Measurements from ENCODE around the gene GNAS-AS1. TPM values are rescaled to one million over a fixed set of nuclear protein-coding genes. Genes with fewer than 3 reads are reported as not detected.

The GNAS-AS1 gene
- total and polyA plus RNA-seq, 2 donors from 2014 or later = 0.37 to 0.88 TPM

GRCh38 chr20:58783511-58784011, 67.1 kb downstream of the GNAS-AS1 start:
- Histone ChIP-seq H3K4me1 (ENCODE audit: control insufficient read depth in 2 of 3, insufficient read depth in 2 of 3, low read depth in 1 of 3, low read length in 3 of 3) (no peaks in the 10 kb centered on the region), H3K9ac (ENCODE audit: low read length in 3 of 3) (no peak overlapping the region), H3K9me3 (ENCODE audit: control insufficient read depth in 2 of 3, insufficient read depth in 1 of 3, low read length in 3 of 3) (no peaks in the 10 kb centered on the region), H3K27ac (ENCODE audit: low read depth in 2 of 2, low read length in 2 of 2) (no peak overlapping the region), H3K4me3 (ENCODE audit: low read length in 3 of 3) (no peak overlapping the region), H3K36me3 (ENCODE audit: control insufficient read depth in 2 of 3, insufficient read depth in 3 of 3, low read length in 3 of 3) (no peaks in the 10 kb centered on the region), H3K27me3 (ENCODE audit: control insufficient read depth, insufficient read depth, low read length) (no peaks in the 10 kb centered on the region)
- FAIRE-seq (no peak), DNase-seq (peak in 2 of 5 donors; percentile 21 to 53)
- intact Hi-C loops (cut with DNase I) = no loop called here
- TF ChIP-seq CTCF (IDR thresholded peaks at IDR 0.05; ENCODE audit: borderline replicate concordance, extremely low read depth, insufficient read depth) = no peak

- intact Hi-C loops (cut with DNase I) = no loop called here
- Histone ChIP-seq H3K9ac (ENCODE audit: low read length in 3 of 3) (no peak overlapping the region), H3K4me1 (ENCODE audit: control insufficient read depth in 2 of 3, insufficient read depth in 2 of 3, low read depth in 1 of 3, low read length in 3 of 3) (no peaks in the 10 kb centered on the region), H3K27ac (ENCODE audit: low read depth in 2 of 2, low read length in 2 of 2) (no peak overlapping the region), H3K27me3 (ENCODE audit: control insufficient read depth, insufficient read depth, low read length) (no peaks in the 10 kb centered on the region), H3K9me3 (ENCODE audit: control insufficient read depth in 2 of 3, insufficient read depth in 1 of 3, low read length in 3 of 3) (no peaks in the 10 kb centered on the region), H3K4me3 (ENCODE audit: low read length in 3 of 3) (no peak overlapping the region), H3K36me3 (ENCODE audit: control insufficient read depth in 2 of 3, insufficient read depth in 3 of 3, low read length in 3 of 3) (no peaks in the 10 kb centered on the region)
- TF ChIP-seq CTCF (IDR thresholded peaks at IDR 0.05; ENCODE audit: borderline replicate concordance, extremely low read depth, insufficient read depth) = no peak
- DNase-seq (no peak), FAIRE-seq (no peak)
These were observed 69.6 kb downstream of the GNAS-AS1 start for GRCh38 chr20:58781138-58781537.

- H3K27ac ChIP-seq (ENCODE audit: low read depth in 2 of 2, low read length in 2 of 2) = no peak overlapping the region
- H3K27me3 ChIP-seq (ENCODE audit: control insufficient read depth, insufficient read depth, low read length) = no peaks in the 10 kb centered on the region
- H3K9me3 ChIP-seq (ENCODE audit: control insufficient read depth in 2 of 3, insufficient read depth in 1 of 3, low read length in 3 of 3) = no peaks in the 10 kb centered on the region
- H3K4me1 ChIP-seq (ENCODE audit: control insufficient read depth in 2 of 3, insufficient read depth in 2 of 3, low read depth in 1 of 3, low read length in 3 of 3) = no peaks in the 10 kb centered on the region
- peak in 1 of 5 donors; percentile 18 for DNase-seq
- no peak for FAIRE-seq
- no peak overlapping the region for H3K9ac ChIP-seq (ENCODE audit: low read length in 3 of 3)
- no peak overlapping the region for H3K4me3 ChIP-seq (ENCODE audit: low read length in 3 of 3)
- H3K36me3 ChIP-seq (ENCODE audit: control insufficient read depth in 2 of 3, insufficient read depth in 3 of 3, low read length in 3 of 3) = no peaks in the 10 kb centered on the region
- intact Hi-C loops (cut with DNase I) = no loop called here
- TF ChIP-seq CTCF (IDR thresholded peaks at IDR 0.05; ENCODE audit: borderline replicate concordance, extremely low read depth, insufficient read depth) = no peak
These were observed 71.9 kb downstream of the GNAS-AS1 start for GRCh38 chr20:58778760-58779159.

DNA sequence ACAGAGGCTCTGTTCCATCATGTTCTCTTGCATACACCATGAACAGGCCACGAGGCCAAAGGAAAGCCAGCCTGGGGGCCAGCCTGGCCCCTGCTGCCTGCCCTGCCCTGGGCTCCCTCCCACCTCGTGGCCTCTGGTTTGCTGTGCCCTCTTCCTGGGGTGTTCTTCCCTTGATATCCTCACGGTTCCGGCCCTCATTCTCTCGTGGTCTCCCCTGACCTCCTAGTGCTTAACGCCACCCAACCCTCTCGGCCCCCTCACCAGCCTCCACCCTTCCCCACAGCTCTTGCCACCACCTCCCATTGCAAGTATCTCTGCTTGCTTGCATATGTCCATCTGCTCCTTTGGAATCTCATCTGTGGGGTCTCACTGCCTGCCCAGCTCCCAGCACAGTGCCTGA, 73.0 kb downstream of the GNAS-AS1 start:
- intact Hi-C loops (cut with DNase I) = no loop called here
- TF ChIP-seq CTCF (IDR thresholded peaks at IDR 0.05; ENCODE audit: borderline replicate concordance, extremely low read depth, insufficient read depth) = no peak
- no peak overlapping the region for H3K27ac ChIP-seq (ENCODE audit: low read depth in 2 of 2, low read length in 2 of 2)
- DNase-seq (peak in 1 of 5 donors; percentile 39), FAIRE-seq (no peak)
- no peak overlapping the region for H3K4me3 ChIP-seq (ENCODE audit: low read length in 3 of 3)
- no peak overlapping the region for H3K9ac ChIP-seq (ENCODE audit: low read length in 3 of 3)
- no peaks in the 10 kb centered on the region for H3K4me1 ChIP-seq (ENCODE audit: control insufficient read depth in 2 of 3, insufficient read depth in 2 of 3, low read depth in 1 of 3, low read length in 3 of 3)
- H3K36me3 ChIP-seq (ENCODE audit: control insufficient read depth in 2 of 3, insufficient read depth in 3 of 3, low read length in 3 of 3) = no peaks in the 10 kb centered on the region
- no peaks in the 10 kb centered on the region for H3K27me3 ChIP-seq (ENCODE audit: control insufficient read depth, insufficient read depth, low read length)
- no peaks in the 10 kb centered on the region for H3K9me3 ChIP-seq (ENCODE audit: control insufficient read depth in 2 of 3, insufficient read depth in 1 of 3, low read length in 3 of 3)

Measured in kidney (tissue), 14 donors.